Vagina (tissue), 2 donors: ENCODE measurements around the gene C1QL3. TPM values are rescaled to one million over a fixed set of nuclear protein-coding genes. Genes with fewer than 3 reads are reported as not detected.

Source experiments
- DNase-seq, 2 donors: peaks; one replicate each; pipeline ENCODE4 v3.0.0-alpha.2; 2017; ENCODE audit errors: extremely low spot score in 2 of 2
- H3K27ac ChIP-seq: fragments of 200-600 bp; sonication (generic); one replicate; pipeline ENCODE4 v1.5.1; 2019
- H3K27me3 ChIP-seq: fragments of 200-600 bp; sonication (generic); one replicate; pipeline ENCODE4 v1.5.1; 2019
- H3K36me3 ChIP-seq, 2 donors: fragments of 200-600 bp; sonication (generic); one replicate each; pipeline ENCODE4 v1.5.1; 2017 to 2019
- H3K4me1 ChIP-seq: fragments of 200-600 bp; sonication (generic); one replicate; pipeline ENCODE4 v1.5.1; 2019
- H3K4me3 ChIP-seq, 2 donors: fragments of 200-600 bp; sonication (generic); 1 replicate in 1 of 2; 2 replicates in 1 of 2; pipeline ENCODE4 v1.5.1; 2016 to 2019
- H3K9me3 ChIP-seq: fragments of 200-600 bp; sonication (generic); one replicate; pipeline ENCODE4 v1.5.1; 2019
- CTCF ChIP-seq, 3 experiments: fragments of 450-650 bp in 2 of 3; fragments of 200-600 bp in 1 of 3; sonication (generic) in 1 of 3; IDR thresholded peaks; one replicate each; pipeline ENCODE4 v1.5.1; 2017 to 2019; ENCODE audit warnings: antibody characterized with exemption in 3 of 3, mild to moderate bottlenecking in 2 of 3, moderate library complexity in 2 of 3
- POLR2A ChIP-seq, 2 donors: fragments of 450-650 bp; IDR thresholded peaks; one replicate each; pipeline ENCODE4 v1.6.1; 2017; ENCODE audit warnings: antibody characterized with exemption in 2 of 2, mild to moderate bottlenecking in 2 of 2, moderate library complexity in 2 of 2
- POLR2AphosphoS5 ChIP-seq, 2 donors: sonication (generic); formaldehyde crosslinking; IDR thresholded peaks; one replicate each; pipeline ENCODE4 v1.9.0; 2017; ENCODE audit warnings: antibody characterized with exemption in 2 of 2, mild to moderate bottlenecking in 2 of 2, low read depth in 1 of 2; ENCODE audit not compliant: insufficient read depth in 1 of 2
- intact Hi-C: fragments of 100-400 bp; cut with DNase I; formaldehyde crosslinking; loops from one replicate; pipeline ENCODE4 v1.15.1; 2023
- total RNA-seq: library from RNA; depleted of rRNA; stranded (reverse); fragments of >200 nt; gene quantifications from one replicate; pipeline ENCODE4 v1.2.3, GENCODE V29; 2016

C1QL3 gene
- total RNA-seq, 1 donor from 2014 or later, result not detected

- Histone ChIP-seq H3K27ac (no peak overlapping the region), H3K4me1 (peaks cover 14% of the 10 kb centered on the region), H3K27me3 (peaks cover 9% of the 10 kb centered on the region), H3K36me3 (no peaks in the 10 kb centered on the region), H3K9me3 (no peaks in the 10 kb centered on the region), H3K4me3 (no peak overlapping the region)
- intact Hi-C loops, result no loop called here
- TF ChIP-seq CTCF (IDR thresholded peaks at IDR 0.05) (no peak), POLR2AphosphoS5 (IDR thresholded peaks at IDR 0.05; ENCODE audit: insufficient read depth in 1 of 2, low read depth in 1 of 2) (no peak), POLR2A (IDR thresholded peaks at IDR 0.05) (no peak)
- no peak for DNase-seq
Observed at GRCh38 chr10:16519250-16519907, 2.3 kb downstream of the C1QL3 start.

GRCh38 chr10:16518822-16519221, 2.9 kb downstream of the C1QL3 start:
- no peak overlapping the region for H3K4me3 ChIP-seq

GRCh38 chr10:16510843-16511242, 10.8 kb downstream of the C1QL3 start:
- intact Hi-C loops, result no loop called here
- TF ChIP-seq POLR2AphosphoS5 (IDR thresholded peaks at IDR 0.05; ENCODE audit: insufficient read depth in 1 of 2, low read depth in 1 of 2) (no peak), POLR2A (IDR thresholded peaks at IDR 0.05) (no peak), CTCF (IDR thresholded peaks at IDR 0.05) (no peak)
- H3K9me3 ChIP-seq, result no peaks in the 10 kb centered on the region
- no peak overlapping the region for H3K4me3 ChIP-seq
- H3K27me3 ChIP-seq, result no peaks in the 10 kb centered on the region
- H3K36me3 ChIP-seq, result no peaks in the 10 kb centered on the region
- DNase-seq, result no peak
- H3K4me1 ChIP-seq, result no peaks in the 10 kb centered on the region
- H3K27ac ChIP-seq, result no peak overlapping the region

More at GRCh38 chr10:16518822-16519221, 2.9 kb downstream of the C1QL3 start:
- no peak for DNase-seq
- peaks cover 9% of the 10 kb centered on the region for H3K27me3 ChIP-seq
- H3K36me3 ChIP-seq, result no peaks in the 10 kb centered on the region
- H3K4me1 ChIP-seq, result peaks cover 14% of the 10 kb centered on the region
- no peak for TF ChIP-seq POLR2AphosphoS5 (IDR thresholded peaks at IDR 0.05; ENCODE audit: insufficient read depth in 1 of 2, low read depth in 1 of 2)
- TF ChIP-seq CTCF (IDR thresholded peaks at IDR 0.05), result no peak
- TF ChIP-seq POLR2A (IDR thresholded peaks at IDR 0.05), result no peak
- intact Hi-C loops, result no loop called here
- no peak overlapping the region for H3K27ac ChIP-seq
- no peaks in the 10 kb centered on the region for H3K9me3 ChIP-seq

GRCh38 chr10:16509996-16510395, 11.7 kb downstream of the C1QL3 start:
- intact Hi-C loops, result no loop called here
- Histone ChIP-seq H3K4me1 (no peaks in the 10 kb centered on the region), H3K27me3 (no peaks in the 10 kb centered on the region), H3K4me3 (no peak overlapping the region), H3K9me3 (no peaks in the 10 kb centered on the region), H3K27ac (no peak overlapping the region), H3K36me3 (no peaks in the 10 kb centered on the region)
- no peak for TF ChIP-seq POLR2AphosphoS5 (IDR thresholded peaks at IDR 0.05; ENCODE audit: insufficient read depth in 1 of 2, low read depth in 1 of 2)
- TF ChIP-seq CTCF (IDR thresholded peaks at IDR 0.05), result no peak
- no peak for TF ChIP-seq POLR2A (IDR thresholded peaks at IDR 0.05)
- DNase-seq, result no peak

GRCh38 chr10:16505161-16505560, 16.5 kb downstream of the C1QL3 start:
- TF ChIP-seq CTCF (IDR thresholded peaks at IDR 0.05) (no peak), POLR2AphosphoS5 (IDR thresholded peaks at IDR 0.05; ENCODE audit: insufficient read depth in 1 of 2, low read depth in 1 of 2) (no peak), POLR2A (IDR thresholded peaks at IDR 0.05) (no peak)
- H3K36me3 ChIP-seq, result no peaks in the 10 kb centered on the region

More at GRCh38 chr10:16505161-16505560, 16.5 kb downstream of the C1QL3 start:
- Histone ChIP-seq H3K4me3 (no peak overlapping the region), H3K4me1 (no peaks in the 10 kb centered on the region), H3K9me3 (no peaks in the 10 kb centered on the region), H3K27me3 (no peaks in the 10 kb centered on the region), H3K27ac (no peak overlapping the region)
- intact Hi-C loops, result no loop called here
- DNase-seq, result no peak
